PC-3 (cell line): ENCODE measurements around the gene RBP2.

Experiments
- EZH2 ChIP-seq: fragments of 300-600 bp; sonication (generic); IDR thresholded peaks from one replicate; pipeline ENCODE4 v1.6.1; 2017; ENCODE audit warnings: antibody characterized with exemption, mild to moderate bottlenecking, low read length; ENCODE audit not compliant: unreplicated experiment
- TF ChIP-seq, protein P1 (sequence below): fragments of 300-600 bp; sonication (generic); conservative IDR thresholded peaks from 2 replicates; pipeline ENCODE4 v1.5.1; 2017; ENCODE audit warnings: antibody characterized with exemption, low read depth, mild to moderate bottlenecking, low read length

GRCh38 chr3:139466360-139466759, 10.0 kb downstream of the RBP2 start:
- TF ChIP-seq, protein P1, sequence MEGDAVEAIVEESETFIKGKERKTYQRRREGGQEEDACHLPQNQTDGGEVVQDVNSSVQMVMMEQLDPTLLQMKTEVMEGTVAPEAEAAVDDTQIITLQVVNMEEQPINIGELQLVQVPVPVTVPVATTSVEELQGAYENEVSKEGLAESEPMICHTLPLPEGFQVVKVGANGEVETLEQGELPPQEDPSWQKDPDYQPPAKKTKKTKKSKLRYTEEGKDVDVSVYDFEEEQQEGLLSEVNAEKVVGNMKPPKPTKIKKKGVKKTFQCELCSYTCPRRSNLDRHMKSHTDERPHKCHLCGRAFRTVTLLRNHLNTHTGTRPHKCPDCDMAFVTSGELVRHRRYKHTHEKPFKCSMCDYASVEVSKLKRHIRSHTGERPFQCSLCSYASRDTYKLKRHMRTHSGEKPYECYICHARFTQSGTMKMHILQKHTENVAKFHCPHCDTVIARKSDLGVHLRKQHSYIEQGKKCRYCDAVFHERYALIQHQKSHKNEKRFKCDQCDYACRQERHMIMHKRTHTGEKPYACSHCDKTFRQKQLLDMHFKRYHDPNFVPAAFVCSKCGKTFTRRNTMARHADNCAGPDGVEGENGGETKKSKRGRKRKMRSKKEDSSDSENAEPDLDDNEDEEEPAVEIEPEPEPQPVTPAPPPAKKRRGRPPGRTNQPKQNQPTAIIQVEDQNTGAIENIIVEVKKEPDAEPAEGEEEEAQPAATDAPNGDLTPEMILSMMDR, result no peak
- TF ChIP-seq EZH2, result no peak
